Central memory CD8-positive, alpha-beta T cell (primary cell): Measurements from ENCODE around the gene SRXN1.
"Not testable (repeated sequence)": the region's sequence is repeated elsewhere in the genome, so short reads cannot be mapped to it uniquely, and the experiment has no call there.

Experiments
- ATAC-seq: fragments of 150-1000 bp; cut with Tn5 transposase; replicated peaks from 2 replicates; pipeline ENCODE4 v1.10.0; 2022; ENCODE audit warnings: mild to moderate bottlenecking, moderate FRiP score, moderate number of reproducible peaks; ENCODE audit not compliant: poor library complexity, severe bottlenecking; ENCODE audit errors: extremely low read depth
- DNase-seq, 2 donors: peaks; one replicate each; pipeline ENCODE4 v3.0.0; 2021; ENCODE audit warnings: low spot score in 2 of 2
- H3K27ac Mint-ChIP-seq: one replicate; pipeline ENCODE4 v1.8.0; 2022; ENCODE audit warnings: low read depth, mild to moderate bottlenecking, moderate library complexity, mixed read lengths
- H3K27me3 Mint-ChIP-seq: one replicate; pipeline ENCODE4 v1.8.0; 2022; ENCODE audit warnings: mixed read lengths
- H3K36me3 Mint-ChIP-seq: one replicate; pipeline ENCODE4 v1.8.0; 2022; ENCODE audit warnings: mild to moderate bottlenecking, moderate library complexity, mixed read lengths; ENCODE audit not compliant: insufficient read depth
- H3K4me1 Mint-ChIP-seq: one replicate; pipeline ENCODE4 v1.8.0; 2022; ENCODE audit warnings: mixed read lengths
- H3K4me3 Mint-ChIP-seq: one replicate; pipeline ENCODE4 v1.8.0; 2022; ENCODE audit warnings: mild to moderate bottlenecking, moderate library complexity, mixed read lengths
- H3K9me3 Mint-ChIP-seq: one replicate; pipeline ENCODE4 v1.8.0; 2022; ENCODE audit warnings: mixed read lengths

The SRXN1 gene

GRCh38 chr20:653110-653589, at the start of gene SRXN1:
Gene SRXN1 (minus strand): TSS chr20:653200. CDS start chr20:653185, 15 bp downstream.
- H3K27ac Mint-ChIP-seq, result peak within 1 kb of the TSS; percentile 77
- DNase-seq, result peak; percentile 55 to 62
- H3K9me3 Mint-ChIP-seq, result no peaks in the 10 kb centered on the region
- peaks cover 1% of the 10 kb centered on the region for H3K36me3 Mint-ChIP-seq
- peaks cover 47% of the 10 kb centered on the region for H3K4me1 Mint-ChIP-seq
- peak; percentile 86 for ATAC-seq
- peaks cover 7% of the 10 kb centered on the region for H3K27me3 Mint-ChIP-seq
- peak within 1 kb of the TSS; percentile 85 for H3K4me3 Mint-ChIP-seq

- no peak for DNase-seq
- H3K4me1 Mint-ChIP-seq, result no peaks in the 10 kb centered on the region
- H3K9me3 Mint-ChIP-seq, result no peaks in the 10 kb centered on the region
- H3K36me3 Mint-ChIP-seq, result no peaks in the 10 kb centered on the region
- H3K27me3 Mint-ChIP-seq, result peaks cover 52% of the 10 kb centered on the region
- ATAC-seq, result no peak
- no peak overlapping the region for H3K27ac Mint-ChIP-seq
- no peak overlapping the region for H3K4me3 Mint-ChIP-seq
Observed at GRCh38 chr20:701401-702129, 48.6 kb upstream of the SRXN1 start.

GRCh38 chr20:699811-700338, 46.9 kb upstream of the SRXN1 start:
- H3K36me3 Mint-ChIP-seq, result no peaks in the 10 kb centered on the region
- ATAC-seq (no peak), DNase-seq (no peak)
- H3K4me1 Mint-ChIP-seq, result no peaks in the 10 kb centered on the region
- H3K27ac Mint-ChIP-seq, result no peak overlapping the region
- no peak overlapping the region for H3K4me3 Mint-ChIP-seq
- H3K27me3 Mint-ChIP-seq, result peaks cover 47% of the 10 kb centered on the region
- no peaks in the 10 kb centered on the region for H3K9me3 Mint-ChIP-seq

- no peak overlapping the region for H3K4me3 Mint-ChIP-seq
- H3K27me3 Mint-ChIP-seq, result peaks cover 41% of the 10 kb centered on the region
- no peak overlapping the region for H3K27ac Mint-ChIP-seq
- no peaks in the 10 kb centered on the region for H3K36me3 Mint-ChIP-seq
- ATAC-seq (no peak), DNase-seq (no peak)
- no peaks in the 10 kb centered on the region for H3K9me3 Mint-ChIP-seq
- H3K4me1 Mint-ChIP-seq, result no peaks in the 10 kb centered on the region
Observed at GRCh38 chr20:699342-699741, 46.3 kb upstream of the SRXN1 start.

GRCh38 chr20:698276-698675, 45.3 kb upstream of the SRXN1 start:
- H3K27me3 Mint-ChIP-seq, result peaks cover 47% of the 10 kb centered on the region
- ATAC-seq (no peak), DNase-seq (no peak)
- no peaks in the 10 kb centered on the region for H3K9me3 Mint-ChIP-seq
- no peaks in the 10 kb centered on the region for H3K4me1 Mint-ChIP-seq
- no peak overlapping the region for H3K27ac Mint-ChIP-seq
- no peaks in the 10 kb centered on the region for H3K36me3 Mint-ChIP-seq
- H3K4me3 Mint-ChIP-seq, result no peak overlapping the region

- no peak for DNase-seq
- no peaks in the 10 kb centered on the region for H3K9me3 Mint-ChIP-seq
- H3K36me3 Mint-ChIP-seq, result no peaks in the 10 kb centered on the region
- H3K27ac Mint-ChIP-seq, result no peak overlapping the region
- H3K4me1 Mint-ChIP-seq, result no peaks in the 10 kb centered on the region
- H3K4me3 Mint-ChIP-seq, result no peak overlapping the region
- peaks cover 51% of the 10 kb centered on the region for H3K27me3 Mint-ChIP-seq
- no peak for ATAC-seq
Observed at GRCh38 chr20:697826-698225, 44.8 kb upstream of the SRXN1 start.

GRCh38 chr20:695165-695866, 42.3 kb upstream of the SRXN1 start:
- ATAC-seq (no peak), DNase-seq (no peak)
- Mint-ChIP-seq H3K4me3 (no peak overlapping the region), H3K27ac (no peak overlapping the region), H3K27me3 (peaks cover 53% of the 10 kb centered on the region), H3K4me1 (no peaks in the 10 kb centered on the region), H3K36me3 (no peaks in the 10 kb centered on the region), H3K9me3 (no peaks in the 10 kb centered on the region)

GRCh38 chr20:694496-694895, 41.5 kb upstream of the SRXN1 start:
- Mint-ChIP-seq H3K36me3 (no peaks in the 10 kb centered on the region), H3K4me1 (no peaks in the 10 kb centered on the region), H3K9me3 (no peaks in the 10 kb centered on the region), H3K27ac (no peak overlapping the region), H3K27me3 (peaks cover 61% of the 10 kb centered on the region), H3K4me3 (no peak overlapping the region)
- no peak for DNase-seq
- ATAC-seq, result no peak

- not testable (repeated sequence) for DNase-seq, H3K4me3 Mint-ChIP-seq, H3K9me3 Mint-ChIP-seq, H3K36me3 Mint-ChIP-seq, H3K4me1 Mint-ChIP-seq, H3K27ac Mint-ChIP-seq, ATAC-seq
- peaks cover 68% of the 10 kb centered on the region for H3K27me3 Mint-ChIP-seq
Observed at GRCh38 chr20:693786-694185, 40.8 kb upstream of the SRXN1 start.

- DNase-seq (no peak), ATAC-seq (no peak)
- no peaks in the 10 kb centered on the region for H3K9me3 Mint-ChIP-seq
- H3K36me3 Mint-ChIP-seq, result no peaks in the 10 kb centered on the region
- H3K4me3 Mint-ChIP-seq, result no peak overlapping the region
- H3K4me1 Mint-ChIP-seq, result no peaks in the 10 kb centered on the region
- H3K27ac Mint-ChIP-seq, result no peak overlapping the region
- peaks cover 71% of the 10 kb centered on the region for H3K27me3 Mint-ChIP-seq
Observed at GRCh38 chr20:692044-692443, 39.0 kb upstream of the SRXN1 start.

GRCh38 chr20:689947-690346, 36.9 kb upstream of the SRXN1 start:
- H3K4me3 Mint-ChIP-seq, result no peak overlapping the region
- DNase-seq, result no peak
- H3K27me3 Mint-ChIP-seq, result peaks cover 74% of the 10 kb centered on the region

GRCh38 chr20:689348-689747, 36.3 kb upstream of the SRXN1 start:
- DNase-seq (no peak), ATAC-seq (no peak)
- Mint-ChIP-seq H3K4me1 (no peaks in the 10 kb centered on the region), H3K27ac (no peak overlapping the region), H3K4me3 (no peak overlapping the region), H3K27me3 (peaks cover 76% of the 10 kb centered on the region), H3K9me3 (no peaks in the 10 kb centered on the region), H3K36me3 (no peaks in the 10 kb centered on the region)

More at GRCh38 chr20:689947-690346, 36.9 kb upstream of the SRXN1 start:
- no peak overlapping the region for H3K27ac Mint-ChIP-seq
- no peak for ATAC-seq
- no peaks in the 10 kb centered on the region for H3K36me3 Mint-ChIP-seq
- H3K9me3 Mint-ChIP-seq, result no peaks in the 10 kb centered on the region
- H3K4me1 Mint-ChIP-seq, result no peaks in the 10 kb centered on the region

- H3K36me3 Mint-ChIP-seq, result no peaks in the 10 kb centered on the region
- H3K27me3 Mint-ChIP-seq, result peaks cover 71% of the 10 kb centered on the region
- no peak overlapping the region for H3K27ac Mint-ChIP-seq
- no peak for ATAC-seq
- no peaks in the 10 kb centered on the region for H3K9me3 Mint-ChIP-seq
- no peak overlapping the region for H3K4me3 Mint-ChIP-seq
- no peaks in the 10 kb centered on the region for H3K4me1 Mint-ChIP-seq
- no peak for DNase-seq
Observed at GRCh38 chr20:688809-689212, 35.8 kb upstream of the SRXN1 start.
